ENCODE results near the gene BAIAP2. TPM values are rescaled to one million over a fixed set of nuclear protein-coding genes. Genes with fewer than 3 reads are reported as not detected.

BAIAP2 gene
- total RNA-seq, 1 experiment from 2014 or later = 34.4 TPM

DNA sequence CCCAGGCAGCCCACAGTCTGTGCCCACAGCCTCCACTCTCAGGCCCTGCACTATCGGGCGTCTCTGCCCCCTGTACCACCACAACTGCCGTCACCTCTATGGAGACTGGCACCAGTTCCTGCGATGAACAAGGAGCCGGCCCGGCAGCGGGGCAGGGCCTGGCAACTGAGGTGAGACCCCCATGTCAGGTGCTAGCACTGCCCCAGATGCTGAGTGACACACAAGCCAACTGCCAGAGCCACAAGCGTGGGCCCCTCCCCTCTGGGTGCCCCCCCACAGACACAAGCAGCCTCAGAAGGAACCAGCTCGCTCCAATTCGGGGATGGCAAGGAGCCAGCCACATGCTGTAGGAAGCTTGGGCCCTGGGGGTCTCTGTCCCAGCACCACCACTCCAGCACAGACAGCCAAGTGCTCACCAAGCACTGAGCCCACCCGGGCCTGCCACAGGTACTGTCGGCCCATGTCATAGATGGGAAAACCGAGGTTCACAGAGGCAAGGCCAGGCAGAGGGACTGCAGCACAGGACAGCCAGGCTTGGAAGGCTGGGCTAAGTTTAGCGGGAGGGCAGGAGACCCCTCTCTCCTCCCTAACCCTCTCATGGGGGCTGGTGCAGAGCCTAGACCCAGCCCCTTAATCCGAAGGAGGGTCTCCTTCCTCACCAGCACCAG lies 128.9 kb downstream of the BAIAP2 start:
- Histone ChIP-seq H3K9me3 (no peaks in the 10 kb centered on the region), H3K27me3 (no peaks in the 10 kb centered on the region), H3K4me3 (no peak overlapping the region), H3K36me3 (no peaks in the 10 kb centered on the region)
- DNase-seq = no peak

DNA sequence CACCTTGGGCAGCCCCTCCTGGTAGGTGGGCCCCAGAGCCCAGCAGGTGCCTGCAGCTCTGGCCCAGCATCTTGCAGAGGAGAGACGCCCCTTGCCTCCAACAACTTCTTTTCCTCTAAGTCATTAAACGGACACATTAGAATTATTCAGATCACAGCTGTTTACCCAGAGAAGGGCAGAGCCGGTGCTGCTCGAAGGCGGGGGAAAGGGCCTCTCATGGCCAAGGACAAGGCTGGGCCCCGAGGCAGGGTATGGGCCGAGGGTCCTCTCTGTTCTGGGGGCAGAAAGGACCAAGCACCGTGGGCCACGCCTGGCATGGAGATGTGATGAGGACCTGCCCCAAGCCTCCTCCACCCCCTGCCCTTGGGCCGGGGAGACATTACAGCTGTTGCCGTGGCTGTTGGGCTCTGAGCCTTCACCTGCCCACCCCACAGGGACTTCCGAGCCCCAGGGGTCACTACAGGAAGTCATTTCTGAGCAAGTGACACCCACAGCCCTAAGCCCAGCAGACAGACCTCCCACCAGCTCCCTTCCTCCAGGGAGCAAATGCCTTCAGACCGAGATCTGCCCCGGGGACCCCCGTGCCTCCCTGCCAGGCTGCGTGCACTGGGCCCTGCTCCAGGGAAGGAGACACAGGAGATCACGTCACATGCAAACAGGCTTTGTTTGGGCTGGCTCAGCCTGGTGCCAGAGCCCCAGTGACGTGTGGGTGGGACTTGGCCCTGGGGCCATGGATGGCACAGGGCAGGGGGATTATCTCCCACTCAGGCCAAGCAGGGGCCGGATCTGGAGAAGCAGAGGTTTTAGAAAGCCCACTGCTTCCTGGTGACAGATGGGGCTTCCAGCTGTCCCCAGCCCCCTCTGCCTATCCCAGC lies 129.7 kb downstream of the BAIAP2 start:
- no peak overlapping the region for H3K4me3 ChIP-seq
- H3K36me3 ChIP-seq = no peaks in the 10 kb centered on the region
- H3K27me3 ChIP-seq = no peaks in the 10 kb centered on the region
- no peaks in the 10 kb centered on the region for H3K9me3 ChIP-seq
- DNase-seq = no peak

DNA sequence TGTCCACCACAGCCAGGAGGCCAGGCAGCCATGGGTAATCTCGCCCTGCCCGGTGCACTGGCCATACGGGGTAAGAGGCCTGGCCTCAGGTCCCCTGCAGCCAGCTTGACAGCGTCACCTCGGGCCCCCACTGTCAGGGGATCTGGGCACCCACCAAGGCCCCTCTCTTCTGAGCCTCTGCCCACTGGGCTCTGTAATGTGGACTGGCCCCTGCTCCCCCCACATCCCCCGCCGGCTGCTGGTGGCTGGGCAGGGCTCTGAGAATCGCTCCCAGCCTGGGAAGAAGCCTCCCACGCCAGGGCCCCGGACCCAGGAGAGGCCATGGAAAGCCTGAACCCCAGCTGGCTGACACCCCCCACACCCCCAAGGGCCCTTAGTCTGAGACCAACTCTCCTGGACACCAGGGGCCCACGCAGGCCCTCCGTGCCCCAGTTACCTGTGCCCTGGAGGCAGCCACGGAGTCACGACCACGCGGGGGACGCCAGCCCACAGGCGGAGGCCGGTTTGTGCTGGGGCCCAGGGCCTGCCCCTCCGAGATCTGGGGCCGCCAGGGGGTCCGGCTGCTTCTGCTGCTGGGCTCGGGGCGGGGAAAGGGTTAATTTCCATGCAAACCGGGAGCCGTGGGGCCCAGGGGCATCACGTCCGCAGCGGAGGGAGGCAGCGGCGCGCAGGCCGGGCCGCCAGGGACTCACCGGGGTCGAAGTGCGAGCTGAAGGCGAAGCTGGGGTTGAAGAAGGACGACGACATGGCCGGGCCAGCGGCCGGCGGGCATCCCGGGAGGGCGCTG lies 130.5 kb downstream of the BAIAP2 start, which contains the start of gene PVALEF:
Gene PVALEF (plus strand): TSS at position 262 of the 787 bp plus-strand sequence. CDS start 15,720 bp downstream, outside the sequence.
- Histone ChIP-seq H3K9me3 (no peaks in the 10 kb centered on the region), H3K4me3 (no peak within 1 kb of the TSS), H3K36me3 (no peaks in the 10 kb centered on the region), H3K27me3 (no peaks in the 10 kb centered on the region)
- DNase-seq = no peak

DNA sequence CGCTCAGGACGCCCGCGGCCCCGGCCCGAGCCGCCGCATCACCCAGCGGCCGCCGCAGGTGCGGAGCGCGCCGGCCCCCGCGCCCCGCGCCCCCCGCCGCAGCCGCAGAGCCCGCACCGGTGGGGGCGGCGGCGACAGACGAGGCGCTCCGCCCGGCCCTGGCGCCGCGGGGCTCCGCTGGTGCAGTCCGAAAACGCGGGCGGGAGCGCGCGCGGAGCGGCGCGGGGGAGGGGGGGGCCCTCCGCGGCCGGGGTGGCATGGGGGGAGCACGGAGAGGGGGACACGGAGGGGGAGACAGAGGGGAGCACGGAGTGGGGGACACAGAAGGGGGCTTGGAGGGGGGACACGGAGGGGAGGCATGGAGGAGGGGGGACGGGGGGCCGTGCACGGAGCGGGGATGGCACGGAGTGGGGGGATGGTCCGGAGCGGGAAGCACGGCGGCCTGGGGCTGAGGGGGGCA lies 131.1 kb downstream of the BAIAP2 start, which contains the start of gene AATK:
Gene AATK (minus strand): TSS at position 189 of the 460 bp plus-strand sequence. CDS start 229 bp downstream, outside the sequence.
- H3K4me3 ChIP-seq = no peak within 1 kb of the TSS
- H3K9me3 ChIP-seq = no peaks in the 10 kb centered on the region

More for the DNA sequence above, 131.1 kb downstream of the BAIAP2 start, which contains the start of gene AATK:
- no peak for DNase-seq
- Histone ChIP-seq H3K27me3 (no peaks in the 10 kb centered on the region), H3K36me3 (no peaks in the 10 kb centered on the region)

Other genes starting within 250 kb of the BAIAP2 start
- gene CHMP6, start 43.3 kb upstream of the BAIAP2 start, total RNA-seq (2014; rRNA removed; shearing (Covaris generic); ENCODE audit: low replicate concordance) = 65.4 and 74.3 TPM in 2 replicates
- gene PVALEF, start 130.4 kb downstream of the BAIAP2 start, total RNA-seq (2014; rRNA removed; shearing (Covaris generic); ENCODE audit: low replicate concordance) = not detected in 2 replicates
- 0.16 TPM in 1 of 2 replicates, not detected in the other for gene AATK, start 131.1 kb downstream of the BAIAP2 start, total RNA-seq (2014; rRNA removed; shearing (Covaris generic); ENCODE audit: low replicate concordance)
- 13.3 and 22.9 TPM in 2 replicates for gene CEP131, start 187.8 kb downstream of the BAIAP2 start, total RNA-seq (2014; rRNA removed; shearing (Covaris generic); ENCODE audit: low replicate concordance)
- gene TEPSIN, start 203.9 kb downstream of the BAIAP2 start, total RNA-seq (2014; rRNA removed; shearing (Covaris generic); ENCODE audit: low replicate concordance) = 19.5 and 20.4 TPM in 2 replicates
- gene NDUFAF8, start 204.2 kb downstream of the BAIAP2 start, total RNA-seq (2014; rRNA removed; shearing (Covaris generic); ENCODE audit: low replicate concordance) = 63.1 and 163 TPM in 2 replicates